ENCODE results near the gene DDAH2.

DNA sequence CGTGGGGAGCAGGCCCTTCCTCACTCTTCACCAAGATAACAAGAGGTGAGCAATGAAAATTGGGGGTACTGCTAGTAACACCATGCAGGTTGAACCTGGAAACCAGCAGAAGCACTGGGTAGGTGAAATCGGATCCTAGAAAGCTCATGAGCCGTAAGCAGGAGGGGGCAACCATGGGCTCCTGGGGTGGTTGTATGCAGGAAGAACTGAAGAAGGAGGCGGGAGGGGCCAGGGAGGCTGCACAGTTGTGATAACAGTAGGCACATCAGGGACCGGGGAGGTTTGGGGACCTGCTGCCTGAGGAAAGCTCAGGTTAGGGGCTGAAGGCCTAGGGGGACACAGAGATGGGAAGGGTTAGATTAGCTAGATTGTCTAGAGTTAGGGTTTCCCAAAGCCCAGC lies 42.6 kb downstream of the DDAH2 start:
- no peak for TF ChIP-seq POLR2A (IDR thresholded peaks at IDR 0.05)
- TF ChIP-seq, protein P1, sequence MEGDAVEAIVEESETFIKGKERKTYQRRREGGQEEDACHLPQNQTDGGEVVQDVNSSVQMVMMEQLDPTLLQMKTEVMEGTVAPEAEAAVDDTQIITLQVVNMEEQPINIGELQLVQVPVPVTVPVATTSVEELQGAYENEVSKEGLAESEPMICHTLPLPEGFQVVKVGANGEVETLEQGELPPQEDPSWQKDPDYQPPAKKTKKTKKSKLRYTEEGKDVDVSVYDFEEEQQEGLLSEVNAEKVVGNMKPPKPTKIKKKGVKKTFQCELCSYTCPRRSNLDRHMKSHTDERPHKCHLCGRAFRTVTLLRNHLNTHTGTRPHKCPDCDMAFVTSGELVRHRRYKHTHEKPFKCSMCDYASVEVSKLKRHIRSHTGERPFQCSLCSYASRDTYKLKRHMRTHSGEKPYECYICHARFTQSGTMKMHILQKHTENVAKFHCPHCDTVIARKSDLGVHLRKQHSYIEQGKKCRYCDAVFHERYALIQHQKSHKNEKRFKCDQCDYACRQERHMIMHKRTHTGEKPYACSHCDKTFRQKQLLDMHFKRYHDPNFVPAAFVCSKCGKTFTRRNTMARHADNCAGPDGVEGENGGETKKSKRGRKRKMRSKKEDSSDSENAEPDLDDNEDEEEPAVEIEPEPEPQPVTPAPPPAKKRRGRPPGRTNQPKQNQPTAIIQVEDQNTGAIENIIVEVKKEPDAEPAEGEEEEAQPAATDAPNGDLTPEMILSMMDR (IDR thresholded peaks at IDR 0.05), result no peak

All from sigmoid colon (tissue), 3 donors.